SHP77 treated with DMSO at 0.1 percent for 48 hours (cell line): ENCODE results near the gene TBX18.

Experiments
- DNase-seq: peaks from one replicate; lab custom pipeline; 2025; lab: John Stamatoyannopoulos, UW

The TBX18 gene

GRCh38 chr6:84772428-84773132 lies 8.2 kb upstream of the TBX18 start:
- DNase-seq, result no peak

- peak; percentile 31 for DNase-seq
Observed at GRCh38 chr6:84771756-84772356, 7.5 kb upstream of the TBX18 start.

GRCh38 chr6:84771125-84771755 lies 6.8 kb upstream of the TBX18 start:
- peak; percentile 31 for DNase-seq

- peak; percentile 60 for DNase-seq
Observed at GRCh38 chr6:84770521-84770920, 6.1 kb upstream of the TBX18 start.

- no peak for DNase-seq
Observed at GRCh38 chr6:84769306-84769705, 4.9 kb upstream of the TBX18 start.

GRCh38 chr6:84768442-84769174 lies 4.2 kb upstream of the TBX18 start:
- DNase-seq, result peak; percentile 40

- no peak for DNase-seq
Observed at GRCh38 chr6:84767526-84768201, 3.3 kb upstream of the TBX18 start.

- DNase-seq, result no peak
Observed at GRCh38 chr6:84766799-84767525, 2.6 kb upstream of the TBX18 start.

GRCh38 chr6:84766118-84766798 lies 1.9 kb upstream of the TBX18 start:
- no peak for DNase-seq

- no peak for DNase-seq
Observed at GRCh38 chr6:84763886-84764331, 489 bp downstream of the TBX18 start.

- DNase-seq, result peak; percentile 64
Observed at GRCh38 chr6:84763003-84763885, 1.2 kb downstream of the TBX18 start.

GRCh38 chr6:84762220-84763002 lies 2.0 kb downstream of the TBX18 start:
- peak; percentile 38 for DNase-seq

GRCh38 chr6:84758486-84758885 lies 5.9 kb downstream of the TBX18 start:
- DNase-seq, result no peak

- no peak for DNase-seq
Observed at GRCh38 chr6:84756877-84757276, 7.5 kb downstream of the TBX18 start.

GRCh38 chr6:84756466-84756865 lies 7.9 kb downstream of the TBX18 start:
- DNase-seq, result no peak

- DNase-seq, result no peak
Observed at GRCh38 chr6:84753173-84753572, 11.2 kb downstream of the TBX18 start.

GRCh38 chr6:84752118-84752850 lies 12.1 kb downstream of the TBX18 start:
- no peak for DNase-seq

- no peak for DNase-seq
Observed at GRCh38 chr6:84749181-84749580, 15.2 kb downstream of the TBX18 start.
